Breast epithelium (tissue), 4 donors: ENCODE results near the gene TCF7L1. TPM values are rescaled to one million over a fixed set of nuclear protein-coding genes. Genes with fewer than 3 reads are reported as not detected.
"Not testable (repeated sequence)": the region's sequence is repeated elsewhere in the genome, so short reads cannot be mapped to it uniquely, and the experiment has no call there.

Experiments used
- DNase-seq, 2 donors: peaks; one replicate each; pipeline ENCODE4 v3.0.0-alpha.2; 2019; ENCODE audit warnings: low spot score in 2 of 2
- H3K27ac ChIP-seq, 2 donors: fragments of 200-600 bp; sonication (generic) in 1 of 2; one replicate each; pipeline ENCODE4 v1.5.1; 2016 to 2019; ENCODE audit warnings: mild to moderate bottlenecking in 1 of 2
- H3K27me3 ChIP-seq, 2 donors: fragments of 200-600 bp; sonication (generic) in 1 of 2; one replicate each; pipeline versions ENCODE4 v1.5.1 to v1.6.0; 2017 to 2019; ENCODE audit warnings: control low read depth in 1 of 2, mild to moderate bottlenecking in 1 of 2
- H3K36me3 ChIP-seq: fragments of 200-600 bp; one replicate; pipeline ENCODE4 v1.5.1; 2019
- H3K4me1 ChIP-seq, 2 donors: fragments of 200-600 bp; sonication (generic); one replicate each; pipeline ENCODE4 v1.5.1; 2016 to 2019; ENCODE audit warnings: control low read depth in 1 of 2
- H3K4me3 ChIP-seq, 3 donors: fragments of 200-600 bp; sonication (generic); 1 replicate in 2 of 3; 2 replicates in 1 of 3; pipeline ENCODE4 v1.5.1; 2016 to 2019; ENCODE audit warnings: mild to moderate bottlenecking in 3 of 3, moderate library complexity in 2 of 3
- H3K9me3 ChIP-seq, 2 donors: fragments of 200-600 bp; sonication (generic) in 1 of 2; one replicate each; pipeline ENCODE4 v1.5.1; 2016 to 2019; ENCODE audit warnings: control low read depth in 1 of 2
- POLR2A ChIP-seq: fragments of 450-650 bp; IDR thresholded peaks from one replicate; pipeline ENCODE4 v1.6.1; 2016; ENCODE audit warnings: antibody characterized with exemption, mild to moderate bottlenecking, moderate library complexity
- POLR2AphosphoS5 ChIP-seq, 3 donors: sonication (generic); formaldehyde crosslinking; IDR thresholded peaks; one replicate each; pipeline ENCODE4 v1.6.1; 2017; ENCODE audit warnings: antibody characterized with exemption in 3 of 3
- intact Hi-C: fragments of 100-400 bp; cut with DNase I; formaldehyde crosslinking; loops from one replicate; pipeline ENCODE4 v1.15.1; 2023; ENCODE audit warnings: low total_unique reads
- total RNA-seq, 3 donors: library from RNA; depleted of rRNA; stranded (reverse); fragments of >200 nt; gene quantifications; one replicate each; pipeline ENCODE4 v1.1.0, GENCODE V29; 2016
- TF ChIP-seq, protein P1 (sequence below), 3 donors: fragments of 450-650 bp; IDR thresholded peaks; one replicate each; pipeline ENCODE4 v1.5.1; 2016 to 2017; ENCODE audit warnings: antibody characterized with exemption in 3 of 3, mild to moderate bottlenecking in 3 of 3, moderate library complexity in 3 of 3

Gene TCF7L1
- total RNA-seq, 3 donors from 2014 or later: 3.4 to 6.9 (median 5.9) TPM

DNA sequence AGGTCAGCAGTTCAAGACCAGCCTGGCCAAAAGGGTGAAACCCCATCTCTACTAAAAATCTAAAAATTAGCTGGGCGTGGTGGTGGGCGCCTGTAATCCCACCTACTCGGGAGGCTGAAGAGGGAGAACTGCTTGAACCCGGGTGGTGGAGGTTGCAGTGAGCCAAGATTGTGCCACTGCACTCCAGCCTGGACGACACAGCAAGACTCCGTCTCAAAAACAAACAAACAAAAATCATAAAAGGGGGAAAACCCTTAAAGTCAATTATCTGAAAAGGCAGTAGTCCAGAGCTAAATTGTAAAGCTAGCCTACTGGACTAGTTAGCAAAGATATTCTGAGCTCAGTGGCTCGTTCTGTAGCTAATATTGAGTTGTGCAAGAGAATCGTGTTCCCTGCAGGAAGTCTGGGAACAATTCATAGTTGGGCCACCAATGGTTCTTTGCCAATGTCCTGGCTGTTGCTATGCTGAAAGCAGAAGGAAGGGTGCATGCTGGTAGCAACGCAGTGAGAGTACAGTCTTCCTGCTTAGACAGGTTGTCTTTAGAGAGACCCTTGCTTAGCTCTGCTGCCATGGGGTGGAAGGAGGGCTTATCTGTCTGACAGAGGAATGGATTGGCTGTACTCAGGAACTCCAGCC, 190.3 kb downstream of the TCF7L1 start:
- intact Hi-C loops: loop anchor here (10.0 kb wide), 1 partner anchor 211 kb away; the partner anchor contains the start of gene MAT2A
- Histone ChIP-seq H3K4me1 (peaks cover 5 to 19% of the 10 kb centered on the region in 2 donors), H3K36me3 (no peaks in the 10 kb centered on the region), H3K9me3 (no peaks in the 10 kb centered on the region), H3K27ac (peak overlapping the region in 1 of 2 donors; percentile 16), H3K4me3 (no peak overlapping the region), H3K27me3 (no peaks in the 10 kb centered on the region)
- TF ChIP-seq POLR2AphosphoS5 (IDR thresholded peaks at IDR 0.05) (no peak), POLR2A (no peak)
- TF ChIP-seq, protein P1, sequence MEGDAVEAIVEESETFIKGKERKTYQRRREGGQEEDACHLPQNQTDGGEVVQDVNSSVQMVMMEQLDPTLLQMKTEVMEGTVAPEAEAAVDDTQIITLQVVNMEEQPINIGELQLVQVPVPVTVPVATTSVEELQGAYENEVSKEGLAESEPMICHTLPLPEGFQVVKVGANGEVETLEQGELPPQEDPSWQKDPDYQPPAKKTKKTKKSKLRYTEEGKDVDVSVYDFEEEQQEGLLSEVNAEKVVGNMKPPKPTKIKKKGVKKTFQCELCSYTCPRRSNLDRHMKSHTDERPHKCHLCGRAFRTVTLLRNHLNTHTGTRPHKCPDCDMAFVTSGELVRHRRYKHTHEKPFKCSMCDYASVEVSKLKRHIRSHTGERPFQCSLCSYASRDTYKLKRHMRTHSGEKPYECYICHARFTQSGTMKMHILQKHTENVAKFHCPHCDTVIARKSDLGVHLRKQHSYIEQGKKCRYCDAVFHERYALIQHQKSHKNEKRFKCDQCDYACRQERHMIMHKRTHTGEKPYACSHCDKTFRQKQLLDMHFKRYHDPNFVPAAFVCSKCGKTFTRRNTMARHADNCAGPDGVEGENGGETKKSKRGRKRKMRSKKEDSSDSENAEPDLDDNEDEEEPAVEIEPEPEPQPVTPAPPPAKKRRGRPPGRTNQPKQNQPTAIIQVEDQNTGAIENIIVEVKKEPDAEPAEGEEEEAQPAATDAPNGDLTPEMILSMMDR (IDR thresholded peaks at IDR 0.05): no peak
- DNase-seq: no peak

DNA sequence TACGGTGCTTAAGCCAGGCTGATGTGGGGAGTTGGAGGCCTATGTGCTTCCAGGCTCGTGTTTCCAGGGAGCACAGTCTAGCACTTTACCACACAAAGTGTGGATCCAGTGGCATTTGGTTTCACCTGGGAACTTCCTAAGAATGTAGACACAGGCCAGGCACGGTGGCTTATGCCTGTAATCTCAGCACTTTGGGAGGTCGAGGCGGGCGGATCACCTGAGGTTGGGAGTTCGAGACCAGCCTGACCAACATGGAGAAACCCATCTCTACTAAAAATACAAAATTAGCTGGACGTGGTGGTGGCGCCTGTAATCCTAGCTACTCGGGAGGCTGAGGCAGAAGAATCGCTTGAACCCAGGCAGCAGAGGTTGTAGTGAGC, 190.8 kb downstream of the TCF7L1 start:
- Histone ChIP-seq H3K27ac (peak overlapping the region in 1 of 2 donors; percentile 16), H3K4me1 (peaks cover 5 to 19% of the 10 kb centered on the region in 2 donors)
- not testable (repeated sequence) for H3K36me3 ChIP-seq, DNase-seq, H3K4me3 ChIP-seq, H3K27me3 ChIP-seq, H3K9me3 ChIP-seq
- intact Hi-C loops: loop anchor here (10.0 kb wide), 1 partner anchor 211 kb away; the partner anchor contains the start of gene MAT2A

DNA sequence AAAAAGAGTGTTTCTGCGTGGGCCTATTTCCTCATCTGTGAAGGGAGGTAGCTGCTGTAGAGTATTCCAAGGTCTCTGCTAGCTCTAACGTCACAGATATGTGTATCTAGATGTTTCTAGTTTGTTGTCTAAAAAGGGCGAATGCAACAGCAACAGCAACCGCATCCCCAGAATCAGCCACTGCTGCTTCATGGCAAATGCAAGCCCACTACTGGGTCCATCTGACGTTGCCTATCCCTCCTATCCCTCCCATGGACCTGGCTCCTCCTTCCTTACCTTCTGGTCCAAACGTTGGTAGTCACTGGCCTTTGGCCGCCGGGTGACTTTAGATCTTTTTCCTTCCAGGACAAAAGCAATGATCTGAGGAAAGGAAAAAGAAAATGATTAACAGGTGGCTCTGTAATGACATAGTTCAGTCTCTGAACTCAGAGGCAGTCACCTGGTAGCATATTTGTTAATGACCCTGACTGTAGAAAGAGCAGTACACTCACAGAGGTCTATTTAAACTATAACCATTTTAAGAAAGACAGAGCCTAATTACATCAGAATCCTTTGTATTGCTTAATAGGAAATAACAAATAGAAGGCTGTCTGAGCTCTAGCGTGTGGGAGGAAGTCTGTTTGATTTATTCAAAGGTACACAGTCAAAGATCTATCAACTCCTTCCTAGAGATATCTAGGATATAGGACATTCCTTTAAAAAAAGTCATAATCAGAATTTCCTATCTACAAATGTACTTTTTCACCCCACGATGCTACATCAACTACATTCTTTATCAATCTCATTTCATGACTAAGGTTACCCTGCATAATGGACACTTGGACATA, 191.7 kb downstream of the TCF7L1 start:
- H3K4me3 ChIP-seq: peak overlapping the region; percentile 68 to 82 (median 81)
- peak overlapping the region; percentile 31 to 45 for H3K27ac ChIP-seq
- peaks cover 5 to 19% of the 10 kb centered on the region in 2 donors for H3K4me1 ChIP-seq
- TF ChIP-seq POLR2AphosphoS5 (IDR thresholded peaks at IDR 0.05): no peak
- TF ChIP-seq, protein P1 (IDR thresholded peaks at IDR 0.05): no peak
- no peak for TF ChIP-seq POLR2A
- H3K9me3 ChIP-seq: no peaks in the 10 kb centered on the region
- intact Hi-C loops: loop anchor here (5.0 to 10.0 kb wide), 2 partner anchors 112 to 210 kb away; partner anchors contain the start of gene MAT2A
- DNase-seq: no peak
- H3K27me3 ChIP-seq: no peaks in the 10 kb centered on the region
- H3K36me3 ChIP-seq: no peaks in the 10 kb centered on the region

GRCh38 chr2:85325466-85325811, 192.2 kb downstream of the TCF7L1 start:
- no peak for DNase-seq
- H3K27me3 ChIP-seq: no peaks in the 10 kb centered on the region
- peak overlapping the region; percentile 68 to 82 (median 81) for H3K4me3 ChIP-seq
- peak overlapping the region; percentile 26 to 36 for H3K27ac ChIP-seq
- H3K4me1 ChIP-seq: peaks cover 5 to 19% of the 10 kb centered on the region in 2 donors
- no peaks in the 10 kb centered on the region for H3K9me3 ChIP-seq
- intact Hi-C loops: loop anchor here (5.0 to 10.0 kb wide), 2 partner anchors 112 to 209 kb away; partner anchors contain the start of gene MAT2A
- TF ChIP-seq POLR2A: no peak
- TF ChIP-seq, protein P1 (IDR thresholded peaks at IDR 0.05): no peak
- H3K36me3 ChIP-seq: no peaks in the 10 kb centered on the region

DNA sequence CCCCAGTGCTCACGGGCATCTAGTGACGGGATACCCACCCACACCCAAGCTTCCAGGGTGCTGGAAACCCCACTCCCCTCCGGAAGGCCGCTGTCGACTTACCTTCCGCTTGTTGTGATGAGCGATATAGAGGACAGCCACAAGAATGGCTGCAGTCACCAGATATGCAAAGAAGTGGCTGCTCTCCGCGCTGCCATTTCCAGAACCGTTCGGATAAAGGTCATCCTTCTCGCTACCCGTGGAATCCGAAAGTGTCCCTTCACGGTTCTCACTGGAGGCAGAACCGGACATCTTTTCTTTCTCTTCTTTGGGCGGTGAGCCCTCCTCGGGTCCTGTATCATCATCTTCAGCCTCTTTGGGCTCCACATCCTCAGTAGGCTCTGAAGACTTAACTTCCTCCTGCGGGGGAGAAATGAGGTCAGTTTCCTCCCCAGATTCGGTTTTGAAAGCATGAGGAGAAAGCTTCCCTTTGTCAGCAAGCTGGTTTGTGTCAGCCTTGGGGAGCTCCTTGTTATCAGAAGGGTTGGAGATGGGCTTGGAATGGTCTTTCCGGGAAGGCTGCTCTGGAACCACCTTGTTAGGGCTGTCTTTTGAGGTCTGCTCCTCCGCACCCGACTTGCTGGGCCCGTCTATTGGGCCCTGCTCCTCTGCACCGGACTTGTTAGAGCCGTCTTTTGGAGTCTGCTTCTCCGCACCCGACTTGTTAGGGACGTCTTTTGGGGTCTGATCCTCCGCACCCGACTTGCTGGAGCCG, 193.4 kb downstream of the TCF7L1 start:
- Histone ChIP-seq H3K4me1 (peaks cover 5 to 19% of the 10 kb centered on the region in 2 donors), H3K27me3 (no peaks in the 10 kb centered on the region), H3K9me3 (no peaks in the 10 kb centered on the region), H3K4me3 (peak overlapping the region; percentile 68 to 82 (median 81)), H3K36me3 (no peaks in the 10 kb centered on the region), H3K27ac (peak overlapping the region; percentile 95 to 97)
- TF ChIP-seq, protein P1 (IDR thresholded peaks at IDR 0.05): no peak
- TF ChIP-seq POLR2AphosphoS5 (IDR thresholded peaks at IDR 0.05): no peak
- TF ChIP-seq POLR2A: no peak
- no peak for DNase-seq
- intact Hi-C loops: loop anchor here (5.0 to 10.0 kb wide), 2 partner anchors 111 to 208 kb away; partner anchors contain the start of gene MAT2A
